Ishikawa (cell line): Measurements from ENCODE around the gene MOV10.

Experiments used
- CEBPB ChIP-seq: IDR thresholded peaks from 2 replicates; pipeline ENCODE4 v1.6.1; 2012
- CREB1 ChIP-seq: IDR thresholded peaks from 2 replicates; pipeline ENCODE4 v1.6.1; 2012; ENCODE audit warnings: low read depth
- EGR1 ChIP-seq: IDR thresholded peaks from 2 replicates; pipeline ENCODE4 v1.6.1; 2012
- EP300 ChIP-seq: IDR thresholded peaks from 2 replicates; pipeline ENCODE4 v1.6.1; 2012; ENCODE audit warnings: borderline replicate concordance
- FOXM1 ChIP-seq: IDR thresholded peaks from 2 replicates; pipeline ENCODE4 v1.6.1; 2012; ENCODE audit warnings: low read depth, borderline replicate concordance
- MAX ChIP-seq: IDR thresholded peaks from 2 replicates; pipeline ENCODE4 v1.6.1; 2012
- NFIC ChIP-seq: IDR thresholded peaks from 2 replicates; pipeline ENCODE4 v1.6.1; 2012
- RAD21 ChIP-seq: IDR thresholded peaks from 2 replicates; pipeline ENCODE4 v1.6.1; 2012; ENCODE audit warnings: low read depth
- REST ChIP-seq: IDR thresholded peaks from 2 replicates; pipeline ENCODE4 v1.6.1; 2012; ENCODE audit warnings: low read depth, mild to moderate bottlenecking
- TAF1 ChIP-seq: IDR thresholded peaks from 2 replicates; pipeline ENCODE4 v1.6.1; 2012; ENCODE audit warnings: low read depth, mild to moderate bottlenecking
- TCF12 ChIP-seq: IDR thresholded peaks from 2 replicates; pipeline ENCODE4 v1.6.1; 2012; ENCODE audit warnings: low read depth
- TEAD4 ChIP-seq: IDR thresholded peaks from 2 replicates; pipeline ENCODE4 v1.6.1; 2012
- USF1 ChIP-seq: IDR thresholded peaks from 2 replicates; pipeline ENCODE4 v1.6.1; 2012
- YY1 ChIP-seq: IDR thresholded peaks from 2 replicates; pipeline ENCODE4 v1.6.1; 2012; ENCODE audit warnings: low read depth
- ZBTB7A ChIP-seq: IDR thresholded peaks from 2 replicates; pipeline ENCODE4 v1.6.1; 2012; ENCODE audit warnings: low read depth

MOV10 gene

GRCh38 chr1:112686835-112687234 is 12.4 kb downstream of the MOV10 start:
- TF ChIP-seq RAD21, result no peak
- TF ChIP-seq USF1, result no peak
- no peak for TF ChIP-seq TCF12
- no peak for TF ChIP-seq YY1
- no peak for TF ChIP-seq TEAD4
- no peak for TF ChIP-seq NFIC
- no peak for TF ChIP-seq CEBPB
- no peak for TF ChIP-seq ZBTB7A
- no peak for TF ChIP-seq EP300
- no peak for TF ChIP-seq CREB1
- no peak for TF ChIP-seq FOXM1
- TF ChIP-seq REST, result no peak
- TF ChIP-seq MAX, result no peak
- no peak for TF ChIP-seq TAF1
- TF ChIP-seq EGR1, result no peak

GRCh38 chr1:112687361-112687760 is 12.9 kb downstream of the MOV10 start:
- TF ChIP-seq ZBTB7A (no peak), CREB1 (no peak), YY1 (no peak), MAX (no peak), TCF12 (no peak), NFIC (no peak), USF1 (no peak), REST (no peak), EP300 (no peak), CEBPB (no peak), TEAD4 (no peak), TAF1 (no peak), FOXM1 (no peak), EGR1 (no peak), RAD21 (no peak)

GRCh38 chr1:112687785-112688496 is 13.5 kb downstream of the MOV10 start:
- no peak for TF ChIP-seq NFIC
- TF ChIP-seq TEAD4, result no peak
- no peak for TF ChIP-seq FOXM1
- TF ChIP-seq CEBPB, result no peak
- TF ChIP-seq TAF1, result no peak
- TF ChIP-seq USF1, result no peak
- no peak for TF ChIP-seq ZBTB7A
- no peak for TF ChIP-seq EGR1
- TF ChIP-seq CREB1, result no peak
- no peak for TF ChIP-seq RAD21
- no peak for TF ChIP-seq EP300

GRCh38 chr1:112688781-112689193 is 14.3 kb downstream of the MOV10 start:
- TF ChIP-seq ZBTB7A, result no peak
- TF ChIP-seq REST, result no peak
- TF ChIP-seq CREB1, result no peak
- no peak for TF ChIP-seq NFIC
- no peak for TF ChIP-seq EP300
- no peak for TF ChIP-seq TAF1
- no peak for TF ChIP-seq MAX
- no peak for TF ChIP-seq USF1
- no peak for TF ChIP-seq FOXM1
- no peak for TF ChIP-seq YY1
- no peak for TF ChIP-seq RAD21
- no peak for TF ChIP-seq CEBPB
- TF ChIP-seq TEAD4, result no peak
- TF ChIP-seq TCF12, result no peak
- no peak for TF ChIP-seq EGR1
